OCI-LY1 (cell line): ENCODE results near the gene SMOC2.

Experiments used
- H2AFZ ChIP-seq: fragments of 200-600 bp; sonication (generic), shearing (Covaris generic); 2 replicates; pipeline ENCODE4 v1.6.0; 2014; ENCODE audit warnings: antibody characterized with exemption, mild to moderate bottlenecking, low read length
- H3F3A ChIP-seq: fragments of 200-600 bp; sonication (generic), shearing (Covaris generic); 2 replicates; pipeline ENCODE4 v1.6.0; 2014; ENCODE audit warnings: mild to moderate bottlenecking, antibody characterized with exemption, low read length, moderate library complexity; ENCODE audit not compliant: insufficient read depth
- H3K27ac ChIP-seq: fragments of 200-600 bp; sonication (generic); 2 replicates; pipeline ENCODE4 v1.5.1; 2014; ENCODE audit warnings: low read length, mixed run types, mild to moderate bottlenecking, low read depth; ENCODE audit not compliant: poor library complexity, severe bottlenecking
- H3K27me3 ChIP-seq: fragments of 200-600 bp; sonication (generic); 2 replicates; pipeline ENCODE4 v1.6.0; 2014; ENCODE audit warnings: antibody characterized with exemption, mild to moderate bottlenecking, low read length, moderate library complexity; ENCODE audit not compliant: insufficient read depth
- H3K36me3 ChIP-seq: fragments of 200-600 bp; sonication (generic); 2 replicates; pipeline ENCODE4 v1.6.1; 2014; ENCODE audit warnings: mild to moderate bottlenecking, antibody characterized with exemption, low read length, moderate library complexity, mixed read lengths; ENCODE audit not compliant: insufficient read depth
- H3K4me1 ChIP-seq: fragments of 200-600 bp; sonication (generic); 2 replicates; pipeline ENCODE4 v1.5.1; 2014; ENCODE audit warnings: mild to moderate bottlenecking, low read length, moderate library complexity; ENCODE audit not compliant: insufficient read depth, severe bottlenecking
- H3K4me2 ChIP-seq: fragments of 200-600 bp; sonication (generic), shearing (Covaris generic); 2 replicates; pipeline ENCODE4 v1.6.1; 2014; ENCODE audit warnings: low read length
- H3K4me3 ChIP-seq: fragments of 200-600 bp; sonication (generic); 2 replicates; pipeline ENCODE4 v1.5.1; 2014; ENCODE audit warnings: low read length, low read depth, mild to moderate bottlenecking, mixed read lengths; ENCODE audit not compliant: poor library complexity, severe bottlenecking
- H3K79me2 ChIP-seq: fragments of 200-600 bp; shearing (Covaris generic); 2 replicates; pipeline ENCODE4 v1.6.1; 2016; ENCODE audit warnings: mixed run types, low read length, mixed read lengths; ENCODE audit not compliant: insufficient read depth
- H3K9ac ChIP-seq: fragments of 200-600 bp; sonication (generic), shearing (Covaris generic); 2 replicates; pipeline ENCODE4 v1.6.1; 2014; ENCODE audit warnings: mild to moderate bottlenecking, low read length, mixed read lengths
- H3K9me2 ChIP-seq: fragments of 200-600 bp; sonication (generic), shearing (Covaris generic); 2 replicates; pipeline ENCODE4 v1.6.1; 2014; ENCODE audit warnings: low read depth, mild to moderate bottlenecking, low read length, mixed read lengths
- H3K9me3 ChIP-seq: fragments of 200-600 bp; shearing (Covaris generic); 2 replicates; pipeline ENCODE4 v1.6.1; 2014; ENCODE audit warnings: low read length, mixed read lengths
- H4K20me1 ChIP-seq: fragments of 200-600 bp; sonication (generic), shearing (Covaris generic); 2 replicates; pipeline ENCODE4 v1.6.0; 2016; ENCODE audit warnings: mild to moderate bottlenecking, low read length; ENCODE audit not compliant: insufficient read depth
- EZH2 ChIP-seq: fragments of 200-600 bp; sonication (generic), shearing (Covaris generic); IDR thresholded peaks from 2 replicates; pipeline ENCODE4 v1.8.0; 2017; ENCODE audit warnings: borderline replicate concordance, mixed run types, mild to moderate bottlenecking, antibody characterized with exemption, low read length, moderate library complexity, mixed read lengths
- TF ChIP-seq, protein P1 (sequence below): fragments of 200-600 bp; sonication (generic), shearing (Covaris generic); IDR thresholded peaks from 2 replicates; pipeline ENCODE4 v1.5.1; 2017; ENCODE audit warnings: mild to moderate bottlenecking, antibody characterized with exemption, low read length, moderate library complexity, mixed read lengths

SMOC2 gene

DNA sequence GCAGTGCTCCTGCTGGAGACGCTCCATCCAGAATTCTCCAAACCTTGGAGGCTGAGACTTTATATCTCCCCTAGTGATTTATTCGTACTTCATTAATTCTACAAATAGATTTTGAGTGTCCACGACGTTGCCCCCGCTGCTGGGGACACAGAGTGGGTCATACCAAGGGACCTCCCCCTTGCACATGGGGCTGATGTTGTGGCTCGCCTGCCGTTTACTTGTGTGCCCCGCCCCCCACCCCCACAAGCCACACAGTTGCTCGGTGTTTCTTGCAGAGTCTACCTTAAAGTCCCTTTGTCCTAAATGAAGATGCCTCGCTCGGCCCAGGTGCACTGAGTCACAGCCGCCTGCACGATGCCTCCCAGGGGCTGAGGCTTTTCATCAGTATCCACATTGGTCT is 20.3 kb upstream of the SMOC2 start:
- H3K9ac ChIP-seq: no peak overlapping the region
- H3F3A ChIP-seq: no peaks in the 10 kb centered on the region
- H3K79me2 ChIP-seq: no peaks in the 10 kb centered on the region
- no peaks in the 10 kb centered on the region for H3K27me3 ChIP-seq
- H4K20me1 ChIP-seq: no peaks in the 10 kb centered on the region
- no peak overlapping the region for H2AFZ ChIP-seq
- no peaks in the 10 kb centered on the region for H3K9me2 ChIP-seq
- no peak overlapping the region for H3K4me3 ChIP-seq
- H3K27ac ChIP-seq: no peak overlapping the region
- H3K4me1 ChIP-seq: no peaks in the 10 kb centered on the region
- no peaks in the 10 kb centered on the region for H3K9me3 ChIP-seq
- TF ChIP-seq, protein P1, sequence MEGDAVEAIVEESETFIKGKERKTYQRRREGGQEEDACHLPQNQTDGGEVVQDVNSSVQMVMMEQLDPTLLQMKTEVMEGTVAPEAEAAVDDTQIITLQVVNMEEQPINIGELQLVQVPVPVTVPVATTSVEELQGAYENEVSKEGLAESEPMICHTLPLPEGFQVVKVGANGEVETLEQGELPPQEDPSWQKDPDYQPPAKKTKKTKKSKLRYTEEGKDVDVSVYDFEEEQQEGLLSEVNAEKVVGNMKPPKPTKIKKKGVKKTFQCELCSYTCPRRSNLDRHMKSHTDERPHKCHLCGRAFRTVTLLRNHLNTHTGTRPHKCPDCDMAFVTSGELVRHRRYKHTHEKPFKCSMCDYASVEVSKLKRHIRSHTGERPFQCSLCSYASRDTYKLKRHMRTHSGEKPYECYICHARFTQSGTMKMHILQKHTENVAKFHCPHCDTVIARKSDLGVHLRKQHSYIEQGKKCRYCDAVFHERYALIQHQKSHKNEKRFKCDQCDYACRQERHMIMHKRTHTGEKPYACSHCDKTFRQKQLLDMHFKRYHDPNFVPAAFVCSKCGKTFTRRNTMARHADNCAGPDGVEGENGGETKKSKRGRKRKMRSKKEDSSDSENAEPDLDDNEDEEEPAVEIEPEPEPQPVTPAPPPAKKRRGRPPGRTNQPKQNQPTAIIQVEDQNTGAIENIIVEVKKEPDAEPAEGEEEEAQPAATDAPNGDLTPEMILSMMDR: no peak
- TF ChIP-seq EZH2: no peak
- H3K4me2 ChIP-seq: no peak overlapping the region
- H3K36me3 ChIP-seq: no peaks in the 10 kb centered on the region

DNA sequence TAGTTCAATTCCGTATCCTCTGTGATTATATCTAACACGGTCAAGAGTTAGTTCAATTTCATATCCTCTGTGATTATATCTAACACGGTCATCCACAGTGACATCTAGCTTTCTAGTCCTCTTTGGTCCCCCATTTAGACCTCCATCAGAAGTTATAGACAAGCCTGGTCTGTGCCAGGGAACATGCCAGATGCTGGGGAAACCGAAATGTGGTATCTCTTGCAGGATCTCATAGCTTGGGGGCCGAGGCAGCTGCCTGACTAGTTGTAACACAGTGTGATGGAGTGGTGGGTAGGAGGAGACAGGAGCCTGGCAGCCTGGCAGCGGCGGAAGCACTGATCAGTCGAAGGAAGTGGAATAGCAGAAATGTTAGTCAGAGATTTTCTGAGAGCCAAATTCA is 13.8 kb upstream of the SMOC2 start:
- Histone ChIP-seq H3F3A (no peaks in the 10 kb centered on the region), H3K4me2 (no peak overlapping the region), H3K36me3 (no peaks in the 10 kb centered on the region), H4K20me1 (no peaks in the 10 kb centered on the region), H3K9me3 (no peaks in the 10 kb centered on the region), H3K9me2 (no peaks in the 10 kb centered on the region), H3K4me3 (no peak overlapping the region), H3K27ac (no peak overlapping the region), H3K27me3 (no peaks in the 10 kb centered on the region), H3K9ac (no peak overlapping the region), H2AFZ (no peak overlapping the region), H3K79me2 (no peaks in the 10 kb centered on the region), H3K4me1 (no peaks in the 10 kb centered on the region)
- no peak for TF ChIP-seq EZH2
- TF ChIP-seq, protein P1: no peak

DNA sequence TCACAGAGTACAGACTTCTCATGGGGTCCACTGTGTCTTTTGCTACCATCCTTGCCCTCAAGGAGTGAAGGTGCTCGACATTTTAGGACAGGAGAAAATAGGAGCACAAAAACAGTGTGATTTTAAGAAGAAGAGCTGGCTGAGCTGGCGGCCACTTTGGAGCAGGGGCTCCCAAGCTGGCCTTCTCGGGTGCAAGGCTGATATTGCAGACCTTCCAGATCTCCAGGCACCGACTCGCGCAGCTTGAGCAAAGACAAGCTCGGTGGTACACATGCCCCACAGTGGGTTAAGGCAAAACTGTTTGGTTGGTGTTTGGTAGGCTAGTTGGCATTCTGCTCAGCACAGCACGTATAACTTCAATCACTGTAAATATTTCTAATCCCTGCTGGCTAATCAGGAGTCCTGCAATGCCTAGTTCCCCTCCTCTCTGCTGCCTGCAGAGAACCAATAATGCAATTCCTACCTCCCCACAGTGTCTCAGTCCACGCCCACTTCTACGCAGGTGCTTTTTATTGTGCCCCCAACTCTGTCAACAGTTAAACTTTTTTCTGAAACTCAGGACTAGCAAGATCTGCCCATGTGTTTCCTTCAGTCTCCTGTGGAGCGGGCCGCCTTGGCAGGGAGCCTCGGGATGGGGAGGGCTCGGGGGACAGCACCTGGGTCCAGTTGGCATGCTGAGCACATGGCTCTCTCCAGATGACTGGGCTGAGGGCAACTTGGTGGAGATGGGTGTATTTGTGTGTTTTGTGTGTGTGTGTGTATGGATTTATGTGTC is 12.7 kb upstream of the SMOC2 start:
- H3K4me1 ChIP-seq: no peaks in the 10 kb centered on the region
- no peak overlapping the region for H3K27ac ChIP-seq
- TF ChIP-seq EZH2: no peak
- TF ChIP-seq, protein P1: no peak
- no peaks in the 10 kb centered on the region for H3K36me3 ChIP-seq
- H3F3A ChIP-seq: no peaks in the 10 kb centered on the region
- no peaks in the 10 kb centered on the region for H3K79me2 ChIP-seq
- H4K20me1 ChIP-seq: no peaks in the 10 kb centered on the region
- H3K4me2 ChIP-seq: no peak overlapping the region
- H3K4me3 ChIP-seq: no peak overlapping the region
- H3K9me2 ChIP-seq: no peaks in the 10 kb centered on the region
- no peak overlapping the region for H2AFZ ChIP-seq
- H3K9me3 ChIP-seq: no peaks in the 10 kb centered on the region
- no peaks in the 10 kb centered on the region for H3K27me3 ChIP-seq
- no peak overlapping the region for H3K9ac ChIP-seq
